Peyer's patch (tissue), 4 donors: ENCODE results near the gene ESD. TPM values are rescaled to one million over a fixed set of nuclear protein-coding genes. Genes with fewer than 3 reads are reported as not detected.
"Not testable (repeated sequence)": the region's sequence is repeated elsewhere in the genome, so short reads cannot be mapped to it uniquely, and the experiment has no call there.

Experiments
- DNase-seq, 3 donors: peaks; one replicate each; pipeline ENCODE4 v3.0.0-alpha.2; 2017 to 2019
- H3K27ac ChIP-seq, 4 donors: fragments of 200-600 bp; sonication (generic); one replicate each; pipeline ENCODE4 v1.5.1; 2016 to 2019
- H3K27me3 ChIP-seq, 2 donors: fragments of 200-600 bp; sonication (generic); one replicate each; pipeline ENCODE4 v1.5.1; 2019
- H3K36me3 ChIP-seq, 3 donors: fragments of 200-600 bp; sonication (generic); one replicate each; pipeline ENCODE4 v1.5.1; 2016 to 2019
- H3K4me1 ChIP-seq, 4 donors: fragments of 200-600 bp; sonication (generic); one replicate each; pipeline ENCODE4 v1.5.1; 2016 to 2019
- H3K4me3 ChIP-seq, 4 donors: fragments of 200-600 bp; sonication (generic); 1 replicate in 3 of 4; 2 replicates in 1 of 4; pipeline ENCODE4 v1.5.1; 2016 to 2019; ENCODE audit warnings: mild to moderate bottlenecking in 1 of 4
- H3K9me3 ChIP-seq, 4 donors: fragments of 200-600 bp; sonication (generic); one replicate each; pipeline ENCODE4 v1.5.1; 2016 to 2019; ENCODE audit warnings: mild to moderate bottlenecking in 1 of 4
- CTCF ChIP-seq, 6 experiments: fragments of 450-650 bp in 4 of 6; fragments of 200-600 bp in 2 of 6; sonication (generic) in 1 of 6; IDR thresholded peaks; one replicate each; pipeline ENCODE4 v1.5.1; 2017 to 2019; ENCODE audit warnings: antibody characterized with exemption in 6 of 6, mild to moderate bottlenecking in 3 of 6, moderate library complexity in 1 of 6
- POLR2A ChIP-seq, 2 donors: fragments of 450-650 bp; IDR thresholded peaks; one replicate each; pipeline ENCODE4 v1.5.1; 2017; ENCODE audit warnings: antibody characterized with exemption in 2 of 2, mild to moderate bottlenecking in 2 of 2, moderate library complexity in 2 of 2
- total RNA-seq, 4 donors: library from RNA; depleted of rRNA; stranded (reverse); fragments of >200 nt; gene quantifications; one replicate each; pipeline ENCODE4 v1.1.0, GENCODE V29; 2016

ESD gene
- total RNA-seq, 4 donors from 2014 or later, result 52.7 to 76.7 (median 66.1) TPM

DNA sequence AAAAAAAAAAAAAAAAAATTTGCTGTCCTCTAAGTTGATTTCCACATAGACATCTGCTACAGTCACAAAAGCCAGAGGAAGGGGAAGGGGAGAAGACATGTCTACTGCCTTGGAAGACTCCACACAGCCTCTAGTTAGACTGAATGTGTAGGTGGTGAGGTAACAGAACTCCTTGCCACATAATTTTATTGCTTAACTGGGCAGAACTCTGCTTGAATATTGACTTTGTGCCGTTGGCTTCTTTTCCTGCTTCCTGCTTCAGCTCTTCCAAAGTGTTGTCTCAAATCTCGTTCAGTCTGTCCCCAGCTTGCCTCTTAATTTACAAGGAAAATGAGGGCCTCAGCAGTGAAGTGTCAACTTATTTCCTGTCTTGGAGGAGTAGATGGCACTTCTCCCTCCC is 37.1 kb downstream of the ESD start:
- H3K9me3 ChIP-seq, result no peaks in the 10 kb centered on the region
- TF ChIP-seq CTCF (IDR thresholded peaks at IDR 0.05) (no peak), POLR2A (IDR thresholded peaks at IDR 0.05) (no peak)

GRCh38 chr13:46757640-46758039 is 39.3 kb downstream of the ESD start:
- no peak for TF ChIP-seq POLR2A (IDR thresholded peaks at IDR 0.05)
- no peak for TF ChIP-seq CTCF (IDR thresholded peaks at IDR 0.05)
- H3K4me1 ChIP-seq, result peaks cover 0 to 4% (median 0%) of the 10 kb centered on the region in 4 donors
- no peak overlapping the region for H3K4me3 ChIP-seq
- H3K9me3 ChIP-seq, result no peaks in the 10 kb centered on the region
- H3K27me3 ChIP-seq, result no peaks in the 10 kb centered on the region
- no peak for DNase-seq
- no peak overlapping the region for H3K27ac ChIP-seq
- no peaks in the 10 kb centered on the region for H3K36me3 ChIP-seq

More for the DNA sequence above, 37.1 kb downstream of the ESD start:
- no peak for DNase-seq
- no peaks in the 10 kb centered on the region for H3K27me3 ChIP-seq
- H3K4me3 ChIP-seq, result no peak overlapping the region
- H3K27ac ChIP-seq, result peak overlapping the region in 1 of 4 donors; percentile 25
- peaks cover 0 to 4% (median 0%) of the 10 kb centered on the region in 4 donors for H3K4me1 ChIP-seq
- H3K36me3 ChIP-seq, result no peaks in the 10 kb centered on the region

DNA sequence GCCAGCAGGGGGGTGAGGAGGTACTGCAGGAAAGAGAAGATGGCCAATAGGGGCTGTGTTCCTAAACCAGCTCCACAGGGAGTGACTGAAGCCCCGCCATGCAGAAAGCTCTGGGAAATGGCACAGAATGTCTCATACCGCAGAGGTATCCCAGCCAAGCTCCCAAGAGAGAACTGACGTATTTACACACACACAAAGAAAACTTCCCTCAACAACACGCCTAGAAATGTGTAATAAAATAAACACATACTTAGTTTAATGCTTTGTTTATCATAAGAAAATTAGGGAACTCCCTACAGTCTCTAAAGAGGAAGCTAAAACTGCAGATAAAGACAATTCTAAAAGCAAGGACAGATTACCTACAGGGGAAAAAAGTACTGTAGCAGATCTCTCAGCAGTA is 40.0 kb downstream of the ESD start:
- Histone ChIP-seq H3K27ac (no peak overlapping the region), H3K9me3 (no peaks in the 10 kb centered on the region), H3K4me3 (no peak overlapping the region), H3K27me3 (no peaks in the 10 kb centered on the region), H3K4me1 (peaks cover 0 to 4% (median under 1%) of the 10 kb centered on the region in 4 donors), H3K36me3 (no peaks in the 10 kb centered on the region)
- TF ChIP-seq CTCF (IDR thresholded peaks at IDR 0.05) (no peak), POLR2A (IDR thresholded peaks at IDR 0.05) (no peak)
- no peak for DNase-seq

- H3K4me1 ChIP-seq, H3K36me3 ChIP-seq: not testable (repeated sequence)
Observed at GRCh38 chr13:46755508-46755907, 41.5 kb downstream of the ESD start.

GRCh38 chr13:46754812-46755211 is 42.1 kb downstream of the ESD start:
- no peak for TF ChIP-seq POLR2A (IDR thresholded peaks at IDR 0.05)
- no peak for TF ChIP-seq CTCF (IDR thresholded peaks at IDR 0.05)
- H3K27me3 ChIP-seq, result no peaks in the 10 kb centered on the region
- no peak for DNase-seq
- H3K4me3 ChIP-seq, result no peak overlapping the region
- H3K4me1 ChIP-seq, result peaks cover 0 to 6% (median 2%) of the 10 kb centered on the region in 4 donors
- no peaks in the 10 kb centered on the region for H3K9me3 ChIP-seq
- peaks cover 0 to 6% (median 0%) of the 10 kb centered on the region in 3 donors for H3K36me3 ChIP-seq
- no peak overlapping the region for H3K27ac ChIP-seq

More at GRCh38 chr13:46755508-46755907, 41.5 kb downstream of the ESD start:
- H3K9me3 ChIP-seq, H3K27me3 ChIP-seq, DNase-seq, H3K4me3 ChIP-seq, H3K27ac ChIP-seq: not testable (repeated sequence)

- Histone ChIP-seq H3K4me3 (no peak overlapping the region), H3K36me3 (peaks cover 0 to 6% (median 0%) of the 10 kb centered on the region in 3 donors), H3K27me3 (no peaks in the 10 kb centered on the region), H3K9me3 (no peaks in the 10 kb centered on the region), H3K27ac (no peak overlapping the region), H3K4me1 (peaks cover 0 to 6% (median 2%) of the 10 kb centered on the region in 4 donors)
- no peak for DNase-seq
- TF ChIP-seq POLR2A (IDR thresholded peaks at IDR 0.05), result no peak
- TF ChIP-seq CTCF (IDR thresholded peaks at IDR 0.05), result no peak
Observed at GRCh38 chr13:46753917-46754316, 43.0 kb downstream of the ESD start.
